H1 (cell line): Measurements from ENCODE around the gene ENO4. TPM values are rescaled to one million over a fixed set of nuclear protein-coding genes. Genes with fewer than 3 reads are reported as not detected.
A peak's percentile ranks its signal among the peaks of the same experiment; 100 is the strongest.

ENCODE experiments used
- CTCF ChIA-PET: fragments of 300-600 bp; sonication (Branson Sonifier 250); formaldehyde crosslinking; loops from one replicate; lab custom pipeline; 2021; ENCODE audit not compliant: partially characterized antibody; lab: Charles Lee
- POLR2A ChIA-PET: fragments of 300-600 bp; sonication (Branson Sonifier 250); formaldehyde crosslinking; loops from one replicate; lab custom pipeline; 2021; ENCODE audit warnings: inconsistent platforms; ENCODE audit not compliant: partially characterized antibody; lab: Charles Lee
- DNase-seq, 2 experiments: peaks; one replicate each; pipeline versions ENCODE4 v3.0.0 to v3.0.0-alpha.2; 2010 to 2022; ENCODE audit warnings: low spot score in 2 of 2, low read depth in 1 of 2, mixed read lengths in 1 of 2
- FAIRE-seq: peaks from 2 replicates; lab custom pipeline; 2011; peaks lifted over from hg19 to GRCh38; lab: Jason Lieb, UNC
- H2AFZ ChIP-seq: 2 replicates; pipeline ENCODE4 v1.8.1; 2012; ENCODE audit warnings: low read length, inconsistent platforms
- H2AK5ac ChIP-seq: 2 replicates; pipeline ENCODE4 v1.6.1; 2013; ENCODE audit warnings: low read depth, low read length
- H2BK120ac ChIP-seq: replicated peaks from 2 replicates; pipeline ENCODE3; 2013; ENCODE audit warnings: low read depth, low read length, inconsistent platforms
- H2BK12ac ChIP-seq: 2 replicates; pipeline ENCODE4 v1.6.1; 2013; ENCODE audit warnings: low read depth, low read length
- H2BK15ac ChIP-seq: 2 replicates; pipeline ENCODE4 v1.6.1; 2013; ENCODE audit warnings: low read length
- H2BK20ac ChIP-seq: 2 replicates; pipeline ENCODE4 v1.6.1; 2013; ENCODE audit warnings: low read length
- H2BK5ac ChIP-seq: 2 replicates; pipeline ENCODE4 v1.6.1; 2013; ENCODE audit warnings: low read depth, low read length
- H3K14ac ChIP-seq: 2 replicates; pipeline ENCODE4 v1.6.1; 2013; ENCODE audit warnings: inconsistent platforms; ENCODE audit not compliant: insufficient read length
- H3K18ac ChIP-seq: 2 replicates; pipeline ENCODE4 v1.6.1; 2013; ENCODE audit warnings: low read length; ENCODE audit errors: extremely low read depth
- H3K23ac ChIP-seq: 2 replicates; pipeline ENCODE4 v1.6.1; 2013; ENCODE audit warnings: inconsistent platforms; ENCODE audit not compliant: insufficient read length
- H3K23me2 ChIP-seq: 2 replicates; pipeline ENCODE4 v1.6.1; 2013; ENCODE audit warnings: low read depth, low read length
- H3K27ac ChIP-seq: 2 replicates; pipeline ENCODE4 v1.6.1; 2011; ENCODE audit warnings: low read depth, low read length, inconsistent platforms
- H3K27me3 ChIP-seq, 4 experiments: replicated peaks in 1 of 4; 1 replicate in 1 of 4; 2 replicates in 3 of 4; pipeline versions ENCODE4 v1.6.1 to v1.8.1; 2011 to 2013; ENCODE audit warnings: low read length in 3 of 4, mild to moderate bottlenecking in 3 of 4, inconsistent platforms in 2 of 4, mixed read lengths in 2 of 4, moderate library complexity in 1 of 4; ENCODE audit not compliant: control insufficient read depth in 3 of 4, insufficient read depth in 3 of 4; ENCODE audit errors: extremely low read depth in 1 of 4
- H3K36me3 ChIP-seq, 4 experiments: 2 replicates each; pipeline versions ENCODE4 v1.6.1 to v1.8.1; 2011 to 2013; ENCODE audit warnings: mild to moderate bottlenecking in 4 of 4, low read length in 3 of 4, moderate library complexity in 2 of 4, control low read depth in 1 of 4, inconsistent platforms in 1 of 4; ENCODE audit not compliant: insufficient read depth in 4 of 4, control insufficient read depth in 2 of 4
- H3K4ac ChIP-seq: replicated peaks from 2 replicates; pipeline ENCODE3; 2013; ENCODE audit warnings: low read length, low read depth, mixed read lengths, inconsistent platforms; ENCODE audit not compliant: insufficient read length
- H3K4me1 ChIP-seq, 4 experiments: replicated peaks in 1 of 4; 1 replicate in 1 of 4; 2 replicates in 3 of 4; pipeline versions ENCODE4 v1.6.1 to v1.8.1; 2011 to 2013; ENCODE audit warnings: low read length in 3 of 4, inconsistent platforms in 2 of 4, mixed read lengths in 1 of 4; ENCODE audit not compliant: insufficient read depth in 4 of 4, control insufficient read depth in 3 of 4
- H3K4me2 ChIP-seq, 2 experiments: 2 replicates each; pipeline versions ENCODE4 v1.6.1 to v1.8.1; 2011 to 2013; ENCODE audit warnings: low read depth in 2 of 2, low read length in 2 of 2, control low read depth in 1 of 2, inconsistent platforms in 1 of 2, mild to moderate bottlenecking in 1 of 2; ENCODE audit not compliant: insufficient read depth in 1 of 2
- H3K4me3 ChIP-seq, 4 experiments: fragments of 200-600, 300-600 bp in 1 of 4; sonication (generic), shearing (Covaris generic), sonication (Bioruptor Twin) in 1 of 4; 2 replicates each; pipeline versions ENCODE4 v1.5.1 to v1.8.1; 2011 to 2016; ENCODE audit warnings: low read length in 4 of 4, low read depth in 3 of 4, control low read depth in 2 of 4, inconsistent platforms in 2 of 4, mild to moderate bottlenecking in 2 of 4, mixed read lengths in 1 of 4, moderate library complexity in 1 of 4; ENCODE audit not compliant: insufficient read depth in 2 of 4; ENCODE audit errors: extremely low read depth in 1 of 4
- H3K56ac ChIP-seq: replicated peaks from 2 replicates; pipeline ENCODE3; 2013; ENCODE audit warnings: low read depth, mild to moderate bottlenecking, mixed read lengths, low read length, inconsistent platforms; ENCODE audit not compliant: insufficient read length
- H3K79me1 ChIP-seq: 2 replicates; pipeline ENCODE4 v1.6.1; 2013; ENCODE audit warnings: low read depth, low read length, control low read depth
- H3K79me2 ChIP-seq, 2 experiments: 2 replicates each; pipeline versions ENCODE4 v1.6.1 to v1.8.1; 2012 to 2013; ENCODE audit warnings: low read length in 2 of 2, mild to moderate bottlenecking in 2 of 2, inconsistent platforms in 1 of 2; ENCODE audit not compliant: insufficient read depth in 2 of 2, control insufficient read depth in 1 of 2
- H3K9ac ChIP-seq, 4 experiments: replicated peaks in 1 of 4; 1 replicate in 1 of 4; 2 replicates in 3 of 4; pipeline versions ENCODE4 v1.6.1 to v1.8.1; 2011 to 2013; ENCODE audit warnings: low read depth in 3 of 4, low read length in 3 of 4, control low read depth in 2 of 4, mild to moderate bottlenecking in 2 of 4, moderate library complexity in 2 of 4, inconsistent platforms in 1 of 4; ENCODE audit errors: extremely low read depth in 1 of 4
- H3K9me3 ChIP-seq, 2 experiments: 2 replicates each; pipeline versions ENCODE4 v1.6.1 to v1.8.1; 2012 to 2013; ENCODE audit warnings: mild to moderate bottlenecking in 2 of 2, moderate library complexity in 2 of 2, control low read depth in 1 of 2, inconsistent platforms in 1 of 2, low read depth in 1 of 2, low read length in 1 of 2, mixed read lengths in 1 of 2; ENCODE audit not compliant: insufficient read depth in 2 of 2
- H4K20me1 ChIP-seq, 2 experiments: replicated peaks in 1 of 2; 2 replicates each; pipeline versions ENCODE3 to v1.8.1; 2011 to 2013; ENCODE audit warnings: inconsistent platforms in 2 of 2, low read length in 2 of 2, mild to moderate bottlenecking in 1 of 2; ENCODE audit not compliant: insufficient read depth in 2 of 2, control insufficient read depth in 1 of 2
- H4K5ac ChIP-seq: 2 replicates; pipeline ENCODE4 v1.6.1; 2013; ENCODE audit warnings: low read length, low read depth, mixed read lengths, inconsistent platforms; ENCODE audit not compliant: insufficient read length
- H4K8ac ChIP-seq: 2 replicates; pipeline ENCODE4 v1.8.0; 2013; ENCODE audit warnings: mild to moderate bottlenecking, moderate library complexity, low read length, inconsistent platforms; ENCODE audit not compliant: insufficient read depth; ENCODE audit errors: extremely low read depth
- H4K91ac ChIP-seq: replicated peaks from 2 replicates; pipeline ENCODE3; 2013; ENCODE audit warnings: low read length, mixed read lengths, inconsistent platforms; ENCODE audit not compliant: insufficient read length
- ASH2L ChIP-seq: fragments of 200-600, 300-600 bp; sonication (generic); IDR thresholded peaks from one replicate; pipeline ENCODE4 v1.7.1; 2017; ENCODE audit warnings: low read length
- KDM1A ChIP-seq: fragments of 200-600, 300-600 bp; sonication (generic); IDR thresholded peaks from 2 replicates; pipeline ENCODE4 v1.7.1; 2016; ENCODE audit warnings: mild to moderate bottlenecking, low read length, borderline replicate concordance
- SUZ12 ChIP-seq: fragments of 200-600 bp; sonication (generic); IDR thresholded peaks from 2 replicates; pipeline ENCODE4 v1.6.1; 2012; ENCODE audit warnings: mild to moderate bottlenecking, inconsistent platforms, low read length, moderate library complexity, mixed read lengths
- WGBS, 2 experiments: shearing (Covaris generic) in 1 of 2; methylation state at CpG; one replicate each; pipeline versions ENCODE4 v1.1.6 to v1.1.7; 2013 to 2015; ENCODE audit warnings: low lambda C conversion rate in 2 of 2, mixed read lengths in 2 of 2, inconsistent platforms in 1 of 2, low coverage in 1 of 2, missing lambda C conversion rate in 1 of 2; ENCODE audit not compliant: insufficient replicate concordance in 2 of 2, insufficient coverage in 1 of 2, insufficient read length in 1 of 2; ENCODE audit errors: extremely low coverage in 1 of 2, missing lambda C conversion rate in 1 of 2; 5-methylcytosine and 5-hydroxymethylcytosine counted together
- polyA plus RNA-seq, 7 experiments: library from polyadenylated mRNA; depleted of rRNA in 3 of 7; stranded (reverse) in 5 of 7; unstranded in 2 of 7; fragments of >200 nt in 5 of 7; fragments of 200-250 nt in 2 of 7; gene quantifications; 1 replicate in 5 of 7; 2 replicates in 1 of 7; 4 replicates in 1 of 7; pipeline versions ENCODE4 v1.2.1 to v1.2.3, GENCODE V29; 2011 to 2013; ENCODE audit warnings: missing spikeins in 2 of 7, mixed read lengths in 2 of 7
- total RNA-seq: library from RNA; stranded (reverse); fragmentation: NEBNext Ultra II Directional; extraction: Animal tissue kit (Norgen Biotek cat#: 25700); gene quantifications from 2 replicates; pipeline ENCODE4 v1.2.1, GENCODE V29; 2021

The ENO4 gene
- total and polyA plus RNA-seq, 2 of the 8 experiments (the other 6 are each of a cell fraction or from before 2014, with no cell fraction given): 0.77 TPM; not detected in 1

DNA sequence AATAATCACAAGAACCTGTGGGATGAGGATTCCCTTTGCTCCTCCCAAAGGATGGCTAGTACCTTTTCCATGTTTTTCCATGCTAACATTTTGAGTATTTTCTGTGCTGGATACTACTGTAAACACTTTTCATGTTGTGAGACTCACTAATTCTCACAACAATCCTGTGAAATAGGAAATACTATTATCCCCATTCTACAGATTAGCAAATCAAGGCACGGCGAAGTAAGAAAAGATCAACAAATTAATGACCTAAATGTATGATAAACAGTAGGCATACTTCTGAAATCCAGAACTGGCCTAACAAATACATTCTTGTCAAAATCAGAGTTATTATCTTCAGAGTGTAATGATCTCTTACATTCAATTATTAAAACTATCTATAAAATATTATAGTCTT lies 69.3 kb downstream of the ENO4 start:
- Histone ChIP-seq H3K27ac (no peak overlapping the region), H3K4me1 (0 out of 7 replicates have a peak, but pooled peaks cover 0 to 2% (median 0%) of the 10 kb centered on the region in 4 experiments), H3K23me2 (no peaks in the 10 kb centered on the region), H2BK5ac (no peak overlapping the region), H3K9ac (no peak overlapping the region), H3K27me3 (no peaks in the 10 kb centered on the region), H4K8ac (no peak overlapping the region), H3K4me2 (no peak overlapping the region), H3K9me3 (no peaks in the 10 kb centered on the region), H3K14ac (no peak overlapping the region), H2BK15ac (no peak overlapping the region), H3K79me2 (no peaks in the 10 kb centered on the region), H3K4ac (no peak overlapping the region), H3K18ac (no peak overlapping the region), H3K36me3 (peaks cover 0 to 4% (median 0%) of the 10 kb centered on the region in 4 experiments; a peak in 1 of 8 replicates), H2AFZ (no peak overlapping the region), H2AK5ac (no peak overlapping the region), H3K56ac (no peak overlapping the region), H3K79me1 (no peaks in the 10 kb centered on the region), H4K91ac (no peak overlapping the region), H4K5ac (no peak overlapping the region), H2BK120ac (no peak overlapping the region), H2BK12ac (no peak overlapping the region), H2BK20ac (no peak overlapping the region), H4K20me1 (no peaks in the 10 kb centered on the region), H3K23ac (no peak overlapping the region), H3K4me3 (no peak overlapping the region)
- DNase-seq (no peak), FAIRE-seq (no peak)
- 98% methylated on average over 2 of the region's 2 CpGs; no CpG with 5 or more reads in 1 of the 2 experiments for WGBS, 2 experiments
- TF ChIP-seq ASH2L (no peak), KDM1A (0 out of 2 replicates have a peak, but pooled peaks have one; percentile 20), SUZ12 (no peak)
- ChIA-PET POLR2A (no interaction called here), CTCF (no interaction called here)
